ENCODE results near the gene OR1E1. TPM values are rescaled to one million over a fixed set of nuclear protein-coding genes. Genes with fewer than 3 reads are reported as not detected.
"Not testable (repeated sequence)": the region's sequence is repeated elsewhere in the genome, so short reads cannot be mapped to it uniquely, and the experiment has no call there.

Gene OR1E1
- total RNA-seq, 1 donor from 2014 or later, result not detected

DNA sequence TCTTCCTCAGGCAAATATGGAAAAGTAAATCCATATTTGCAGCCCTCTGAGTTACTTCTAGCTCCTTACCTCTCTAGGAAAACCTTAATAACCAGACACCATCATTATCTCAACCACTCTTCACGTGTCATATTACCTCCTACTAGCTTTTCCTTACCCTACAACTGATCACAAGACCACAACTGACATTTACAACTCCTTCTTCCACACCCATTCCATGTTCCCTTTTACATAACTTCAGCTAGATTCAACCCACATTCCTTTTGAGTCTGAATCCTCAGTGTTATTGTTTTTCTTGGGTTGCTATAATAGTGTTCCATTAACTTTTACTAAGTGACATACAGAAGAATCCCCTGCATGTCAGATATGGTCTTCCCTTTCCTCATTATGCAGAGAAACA lies 40.2 kb upstream of the OR1E1 start:
- Histone ChIP-seq H3K9me3 (ENCODE audit: low read depth) (no peaks in the 10 kb centered on the region), H3K79me2 (ENCODE audit: low read depth) (no peaks in the 10 kb centered on the region), H3F3A (ENCODE audit: low read depth) (no peaks in the 10 kb centered on the region), H4K20me1 (ENCODE audit: low read depth) (no peaks in the 10 kb centered on the region), H3K9ac (no peak overlapping the region), H3K4me1 (no peaks in the 10 kb centered on the region), H3K36me3 (no peaks in the 10 kb centered on the region), H2AFZ (replicated peaks) (no peak overlapping the region), H3K27me3 (peaks cover 3% of the 10 kb centered on the region), H3K4me2 (no peak overlapping the region), H3K4me3 (no peak overlapping the region), H3K27ac (no peak overlapping the region)
- Mint-ChIP-seq H3K27ac (no peak overlapping the region), H3K4me1 (no peaks in the 10 kb centered on the region), H3K9me3 (no peaks in the 10 kb centered on the region), H3K4me3 (no peak overlapping the region), H3K36me3 (no peaks in the 10 kb centered on the region), H3K27me3 (ENCODE audit: insufficient read depth, low read depth) (no peaks in the 10 kb centered on the region)
- no peak for DNase-seq (ENCODE audit: low spot score)
- TF ChIP-seq EZH2 (IDR thresholded peaks at IDR 0.05), result no peak

DNA sequence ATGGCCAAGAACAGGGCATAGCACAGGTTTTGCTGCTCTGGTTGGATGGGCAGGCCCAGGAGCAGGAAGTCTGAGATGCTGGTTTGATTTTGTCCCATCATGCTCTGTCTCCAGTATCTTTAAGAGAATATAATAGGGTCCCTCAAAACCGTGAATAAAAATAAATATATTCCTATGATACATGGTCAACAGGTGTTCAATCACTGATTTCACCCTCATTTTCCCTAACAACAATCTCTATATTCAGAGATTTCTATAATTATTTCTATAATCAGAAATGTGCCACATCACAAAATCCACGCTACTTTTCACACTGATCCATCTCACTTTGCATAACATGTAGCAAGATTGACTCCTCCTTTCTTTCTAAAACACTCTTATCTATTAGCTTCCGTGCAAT lies 35.5 kb upstream of the OR1E1 start, which contains the start of gene OR1E2:
Gene OR1E2 (minus strand): TSS at position 101 of the 400 bp plus-strand sequence. CDS start 0 bp downstream, at position 101.
- Mint-ChIP-seq H3K27ac (no peak within 1 kb of the TSS), H3K9me3 (peaks cover 7% of the 10 kb centered on the region), H3K36me3 (no peaks in the 10 kb centered on the region), H3K4me3 (no peak within 1 kb of the TSS), H3K27me3 (ENCODE audit: insufficient read depth, low read depth) (peaks cover 4% of the 10 kb centered on the region), H3K4me1 (no peaks in the 10 kb centered on the region)
- Histone ChIP-seq H3K36me3 (no peaks in the 10 kb centered on the region), H4K20me1 (ENCODE audit: low read depth) (no peaks in the 10 kb centered on the region), H3F3A (ENCODE audit: low read depth) (no peaks in the 10 kb centered on the region), H3K4me2 (no peak within 1 kb of the TSS), H3K9ac (no peak within 1 kb of the TSS), H3K27ac (no peak within 1 kb of the TSS), H3K27me3 (no peaks in the 10 kb centered on the region), H3K4me1 (no peaks in the 10 kb centered on the region), H3K4me3 (no peak within 1 kb of the TSS), H2AFZ (replicated peaks) (no peak within 1 kb of the TSS), H3K9me3 (ENCODE audit: low read depth) (no peaks in the 10 kb centered on the region), H3K79me2 (ENCODE audit: low read depth) (no peaks in the 10 kb centered on the region)
- DNase-seq (ENCODE audit: low spot score), result no peak
- TF ChIP-seq EZH2 (IDR thresholded peaks at IDR 0.05) (no peak), EZH2phosphoT487 (IDR thresholded peaks at IDR 0.05) (no peak)
- TF ChIP-seq, protein P1, sequence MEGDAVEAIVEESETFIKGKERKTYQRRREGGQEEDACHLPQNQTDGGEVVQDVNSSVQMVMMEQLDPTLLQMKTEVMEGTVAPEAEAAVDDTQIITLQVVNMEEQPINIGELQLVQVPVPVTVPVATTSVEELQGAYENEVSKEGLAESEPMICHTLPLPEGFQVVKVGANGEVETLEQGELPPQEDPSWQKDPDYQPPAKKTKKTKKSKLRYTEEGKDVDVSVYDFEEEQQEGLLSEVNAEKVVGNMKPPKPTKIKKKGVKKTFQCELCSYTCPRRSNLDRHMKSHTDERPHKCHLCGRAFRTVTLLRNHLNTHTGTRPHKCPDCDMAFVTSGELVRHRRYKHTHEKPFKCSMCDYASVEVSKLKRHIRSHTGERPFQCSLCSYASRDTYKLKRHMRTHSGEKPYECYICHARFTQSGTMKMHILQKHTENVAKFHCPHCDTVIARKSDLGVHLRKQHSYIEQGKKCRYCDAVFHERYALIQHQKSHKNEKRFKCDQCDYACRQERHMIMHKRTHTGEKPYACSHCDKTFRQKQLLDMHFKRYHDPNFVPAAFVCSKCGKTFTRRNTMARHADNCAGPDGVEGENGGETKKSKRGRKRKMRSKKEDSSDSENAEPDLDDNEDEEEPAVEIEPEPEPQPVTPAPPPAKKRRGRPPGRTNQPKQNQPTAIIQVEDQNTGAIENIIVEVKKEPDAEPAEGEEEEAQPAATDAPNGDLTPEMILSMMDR (IDR thresholded peaks at IDR 0.05), result no peak

DNA sequence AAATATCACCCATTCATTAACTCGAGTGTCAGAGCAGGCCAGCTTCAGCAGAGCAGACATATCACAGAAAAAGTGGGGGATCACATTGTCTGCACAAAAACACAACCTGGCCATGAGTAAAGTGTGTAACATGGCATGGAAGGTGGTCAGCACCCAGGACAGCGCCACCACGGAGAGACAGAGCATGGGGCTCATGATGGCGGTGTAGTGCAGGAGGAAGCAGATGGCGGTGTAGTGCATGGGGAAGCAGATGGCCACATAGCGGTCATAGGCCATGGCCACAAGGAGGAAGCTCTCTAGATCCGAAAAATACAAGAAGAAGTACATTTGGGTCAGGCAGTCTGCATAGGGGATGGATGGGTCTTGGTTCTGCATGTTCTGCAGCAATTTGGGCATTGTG lies 35.0 kb upstream of the OR1E1 start:
- H3F3A ChIP-seq (ENCODE audit: low read depth); H3K9ac ChIP-seq; H3K9me3 Mint-ChIP-seq; H3K4me3 ChIP-seq; H3K4me3 Mint-ChIP-seq; H3K4me2 ChIP-seq; H3K36me3 ChIP-seq; H3K27ac Mint-ChIP-seq; H2AFZ ChIP-seq (replicated peaks); H3K9me3 ChIP-seq (ENCODE audit: low read depth); H3K4me1 Mint-ChIP-seq; H3K27me3 ChIP-seq; H4K20me1 ChIP-seq (ENCODE audit: low read depth); H3K79me2 ChIP-seq (ENCODE audit: low read depth); H3K27me3 Mint-ChIP-seq (ENCODE audit: insufficient read depth, low read depth); H3K36me3 Mint-ChIP-seq; H3K4me1 ChIP-seq; H3K27ac ChIP-seq: not testable (repeated sequence)
- peak; percentile 24 for DNase-seq (ENCODE audit: low spot score)

DNA sequence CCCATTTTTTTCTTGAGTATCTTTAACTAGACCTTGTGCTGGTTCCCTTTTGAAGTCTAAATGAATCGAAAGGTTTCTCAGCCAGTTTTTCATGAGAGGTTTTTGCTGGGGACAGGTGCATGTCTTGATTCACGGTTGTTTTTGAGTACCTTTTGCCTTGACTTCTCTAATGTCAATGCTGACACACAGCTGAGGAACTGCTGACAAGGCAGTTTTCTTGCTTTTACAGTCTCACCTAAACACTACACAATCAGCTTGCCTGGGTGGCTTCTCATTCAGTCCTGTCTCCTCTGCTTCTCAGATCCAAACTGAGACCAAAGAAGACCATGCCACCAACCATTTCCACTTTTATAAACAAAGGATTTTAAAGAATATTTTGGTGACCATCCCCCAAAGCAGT lies 20.0 kb upstream of the OR1E1 start:
- H3K9me3 Mint-ChIP-seq, result no peaks in the 10 kb centered on the region
- Histone ChIP-seq H3K4me2 (no peak overlapping the region), H3K79me2 (ENCODE audit: low read depth) (no peaks in the 10 kb centered on the region), H3K4me3 (no peak overlapping the region), H3K27me3 (no peaks in the 10 kb centered on the region), H3K4me1 (no peaks in the 10 kb centered on the region), H3F3A (ENCODE audit: low read depth) (no peaks in the 10 kb centered on the region), H3K9me3 (ENCODE audit: low read depth) (peaks cover 11% of the 10 kb centered on the region), H3K9ac (no peak overlapping the region), H2AFZ (replicated peaks) (no peak overlapping the region), H3K36me3 (no peaks in the 10 kb centered on the region), H4K20me1 (ENCODE audit: low read depth) (no peaks in the 10 kb centered on the region), H3K27ac (no peak overlapping the region)
- no peak for TF ChIP-seq EZH2phosphoT487 (IDR thresholded peaks at IDR 0.05)
- TF ChIP-seq, protein P1 (IDR thresholded peaks at IDR 0.05), result no peak
- no peak for TF ChIP-seq EZH2 (IDR thresholded peaks at IDR 0.05)
- H3K4me1 Mint-ChIP-seq, result no peaks in the 10 kb centered on the region
- H3K4me3 Mint-ChIP-seq, result no peak overlapping the region
- H3K27ac Mint-ChIP-seq, result no peak overlapping the region
- peaks cover 9% of the 10 kb centered on the region for H3K27me3 Mint-ChIP-seq (ENCODE audit: insufficient read depth, low read depth)
- DNase-seq (ENCODE audit: low spot score), result no peak
- H3K36me3 Mint-ChIP-seq, result no peaks in the 10 kb centered on the region
